Natural killer cell (primary cell): ENCODE measurements around the gene SMIM33. TPM values are rescaled to one million over a fixed set of nuclear protein-coding genes. Genes with fewer than 3 reads are reported as not detected.

Experiments
- ATAC-seq, 3 donors: fragments of 150-1000 bp in 2 of 3; fragments of 200-7000 bp in 1 of 3; cut with Tn5 transposase; 1 replicate in 1 of 3; 2 replicates in 2 of 3; pipeline ENCODE4 v1.10.0; 2021; ENCODE audit warnings: mild to moderate bottlenecking in 2 of 3, moderate library complexity in 2 of 3
- DNase-seq, 2 donors: peaks; one replicate each; pipeline versions ENCODE4 v3.0.0 to v3.0.0-alpha.2; 2013 to 2021; ENCODE audit warnings: mixed read lengths in 1 of 2
- H3K27ac ChIP-seq: one replicate; pipeline ENCODE4 v1.5.1; 2013; ENCODE audit warnings: mild to moderate bottlenecking, low read length
- H3K27me3 ChIP-seq: one replicate; pipeline ENCODE4 v1.6.1; 2013; ENCODE audit warnings: low read length; ENCODE audit not compliant: control insufficient read depth, insufficient read depth
- H3K36me3 ChIP-seq: one replicate; pipeline ENCODE4 v1.6.1; 2013; ENCODE audit warnings: low read length; ENCODE audit not compliant: control insufficient read depth, insufficient read depth
- H3K4me1 ChIP-seq: one replicate; pipeline ENCODE4 v1.6.1; 2013; ENCODE audit warnings: low read length; ENCODE audit not compliant: control insufficient read depth, insufficient read depth
- H3K4me3 ChIP-seq: one replicate; pipeline ENCODE4 v1.5.1; 2013; ENCODE audit warnings: low read length
- H3K9me3 ChIP-seq: one replicate; pipeline ENCODE4 v1.6.1; 2013; ENCODE audit warnings: low read length; ENCODE audit not compliant: control insufficient read depth, insufficient read depth
- H3K27ac Mint-ChIP-seq, 2 donors: one replicate each; pipeline ENCODE4 v1.8.0; 2022; ENCODE audit warnings: mild to moderate bottlenecking in 2 of 2, mixed read lengths in 2 of 2, moderate library complexity in 1 of 2
- H3K27me3 Mint-ChIP-seq, 2 donors: one replicate each; pipeline ENCODE4 v1.8.0; 2022; ENCODE audit warnings: low read depth in 2 of 2, mixed read lengths in 2 of 2
- H3K36me3 Mint-ChIP-seq: one replicate; pipeline ENCODE4 v1.8.0; 2022; ENCODE audit warnings: mixed read lengths
- H3K4me1 Mint-ChIP-seq, 2 donors: one replicate each; pipeline ENCODE4 v1.8.0; 2022; ENCODE audit warnings: mixed read lengths in 2 of 2
- H3K4me3 Mint-ChIP-seq: one replicate; pipeline ENCODE4 v1.8.0; 2022; ENCODE audit warnings: mild to moderate bottlenecking, moderate library complexity, mixed read lengths
- H3K9me3 Mint-ChIP-seq, 2 donors: one replicate each; pipeline ENCODE4 v1.8.0; 2022; ENCODE audit warnings: mixed read lengths in 2 of 2
- WGBS: methylation state at CpG from one replicate; pipeline ENCODE4 v1.1.7; 2013; ENCODE audit warnings: missing lambda C conversion rate; ENCODE audit not compliant: insufficient coverage; 5-methylcytosine and 5-hydroxymethylcytosine counted together
- intact Hi-C: fragments of 100-400 bp; cut with micrococcal nuclease; formaldehyde crosslinking; loops from one replicate; pipeline ENCODE4 v1.14.2; 2022
- total RNA-seq, 4 donors: library from RNA; stranded (reverse); fragments of 120-200 nt in 1 of 4; gene quantifications; one replicate each; pipeline versions ENCODE4 v1.2.3 to v1.2.4, GENCODE V29; 2013 to 2022
- TF ChIP-seq, protein P1 (sequence below): fragments of 200-600 bp; IDR thresholded peaks from one replicate; pipeline ENCODE4 v1.8.0; 2022; ENCODE audit warnings: antibody characterized with exemption

Gene SMIM33
- total RNA-seq, 3 donors from 2014 or later (not counting 1 experiment from before 2014, with no cell fraction given), result not detected

DNA sequence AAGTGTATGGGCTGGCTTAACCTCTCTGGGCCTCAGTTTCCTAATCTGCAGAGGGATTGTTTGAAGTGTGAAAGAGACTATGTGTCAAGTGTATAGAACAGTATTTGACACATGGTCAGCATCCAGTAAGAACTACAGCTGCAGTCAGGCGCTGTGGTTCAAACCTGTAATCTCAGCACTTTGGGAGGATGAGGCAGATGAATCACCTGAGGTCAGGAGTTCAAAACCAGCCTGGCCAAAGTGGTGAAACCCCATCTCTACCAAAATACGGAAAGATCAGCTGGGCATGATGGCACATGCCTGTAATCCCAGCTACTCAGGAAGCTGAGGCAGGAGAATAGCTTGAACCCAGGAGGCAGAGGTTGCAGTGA, 43.7 kb downstream of the SMIM33 start:
- TF ChIP-seq, protein P1, sequence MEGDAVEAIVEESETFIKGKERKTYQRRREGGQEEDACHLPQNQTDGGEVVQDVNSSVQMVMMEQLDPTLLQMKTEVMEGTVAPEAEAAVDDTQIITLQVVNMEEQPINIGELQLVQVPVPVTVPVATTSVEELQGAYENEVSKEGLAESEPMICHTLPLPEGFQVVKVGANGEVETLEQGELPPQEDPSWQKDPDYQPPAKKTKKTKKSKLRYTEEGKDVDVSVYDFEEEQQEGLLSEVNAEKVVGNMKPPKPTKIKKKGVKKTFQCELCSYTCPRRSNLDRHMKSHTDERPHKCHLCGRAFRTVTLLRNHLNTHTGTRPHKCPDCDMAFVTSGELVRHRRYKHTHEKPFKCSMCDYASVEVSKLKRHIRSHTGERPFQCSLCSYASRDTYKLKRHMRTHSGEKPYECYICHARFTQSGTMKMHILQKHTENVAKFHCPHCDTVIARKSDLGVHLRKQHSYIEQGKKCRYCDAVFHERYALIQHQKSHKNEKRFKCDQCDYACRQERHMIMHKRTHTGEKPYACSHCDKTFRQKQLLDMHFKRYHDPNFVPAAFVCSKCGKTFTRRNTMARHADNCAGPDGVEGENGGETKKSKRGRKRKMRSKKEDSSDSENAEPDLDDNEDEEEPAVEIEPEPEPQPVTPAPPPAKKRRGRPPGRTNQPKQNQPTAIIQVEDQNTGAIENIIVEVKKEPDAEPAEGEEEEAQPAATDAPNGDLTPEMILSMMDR, result no peak
- intact Hi-C loops, result no loop called here
- Mint-ChIP-seq H3K4me1 (peaks cover 55 to 57% of the 10 kb centered on the region in 2 donors), H3K27ac (no peak overlapping the region), H3K36me3 (no peaks in the 10 kb centered on the region), H3K27me3 (peaks cover 0 to 5% of the 10 kb centered on the region in 2 donors), H3K9me3 (no peaks in the 10 kb centered on the region), H3K4me3 (no peak overlapping the region)
- no peaks in the 10 kb centered on the region for H3K27me3 ChIP-seq
- ATAC-seq (no peak), DNase-seq (no peak)
- 62% methylated on average over 2 of the region's 2 CpGs for WGBS
- peaks cover 48% of the 10 kb centered on the region for H3K4me1 ChIP-seq
- H3K9me3 ChIP-seq, result no peaks in the 10 kb centered on the region
- no peaks in the 10 kb centered on the region for H3K36me3 ChIP-seq
- H3K27ac ChIP-seq, result no peak overlapping the region
- H3K4me3 ChIP-seq, result no peak overlapping the region

DNA sequence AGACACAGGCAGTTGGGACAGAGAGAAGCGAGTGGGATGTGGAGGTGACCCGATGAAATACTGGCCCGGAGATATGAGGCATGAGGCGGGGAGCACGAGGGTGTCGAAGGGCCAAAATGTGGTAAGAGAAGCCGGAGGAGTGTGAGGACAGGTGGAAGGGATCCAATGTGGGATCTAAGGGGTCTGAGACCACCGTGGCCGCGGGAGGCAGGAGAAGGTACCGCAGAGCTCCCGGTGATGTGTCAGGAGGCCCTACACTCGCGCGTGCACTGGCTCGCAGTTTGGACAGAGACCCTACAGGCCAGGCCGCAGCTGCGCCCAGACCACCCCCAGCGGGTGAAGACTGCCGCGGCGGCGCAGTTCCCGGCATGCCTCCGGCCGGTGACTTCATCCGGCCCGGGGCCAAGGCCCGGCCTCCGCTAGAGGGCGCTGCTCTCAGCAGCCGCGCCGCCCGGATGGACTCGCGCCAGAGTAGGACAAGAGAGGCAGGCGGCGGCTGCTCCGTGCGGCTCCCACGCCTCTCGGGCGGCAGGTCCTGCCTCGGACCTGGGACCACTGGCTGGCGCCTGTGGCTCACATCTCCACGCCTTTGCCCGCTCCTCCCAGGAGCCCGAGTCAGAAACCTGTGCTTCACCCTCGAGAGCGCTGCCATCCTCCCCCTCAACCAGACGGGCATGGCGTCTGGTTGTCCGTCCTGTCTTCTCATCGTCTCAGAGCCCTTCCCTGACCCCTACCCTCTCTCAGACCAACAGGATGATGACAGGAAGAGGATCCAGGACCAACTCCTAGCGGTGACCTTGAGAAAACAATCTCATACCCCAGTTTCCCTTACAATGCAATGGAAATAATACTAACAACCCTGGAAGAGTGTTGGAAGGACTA, 47.1 kb downstream of the SMIM33 start:
- Mint-ChIP-seq H3K27ac (peak overlapping the region; percentile 83 to 93), H3K36me3 (no peaks in the 10 kb centered on the region), H3K27me3 (peaks cover 0 to 6% of the 10 kb centered on the region in 2 donors), H3K9me3 (no peaks in the 10 kb centered on the region), H3K4me1 (peaks cover 24 to 28% of the 10 kb centered on the region in 2 donors), H3K4me3 (peak overlapping the region; percentile 82)
- TF ChIP-seq, protein P1, result peak; percentile 99
- Histone ChIP-seq H3K4me3 (peak overlapping the region; percentile 71), H3K9me3 (no peaks in the 10 kb centered on the region), H3K36me3 (no peaks in the 10 kb centered on the region), H3K4me1 (peaks cover 22% of the 10 kb centered on the region), H3K27me3 (no peaks in the 10 kb centered on the region), H3K27ac (peak overlapping the region; percentile 82)
- peak; percentile 91 to 94 for DNase-seq
- peak; percentile 94 to 99 (median 96) for ATAC-seq
- 6% methylated on average over 55 of the region's 56 CpGs for WGBS
- intact Hi-C loops, result loop anchor here (2.0 to 5.0 kb wide), 2 partner anchors 36 to 43 kb away; partner anchors contain the start of genes STING1 and UBE2D2

Other genes with a start within 250 kb of the SMIM33 start
- 100 to 1,000 TPM; 290 to 324 (median 297) TPM for gene MATR3, start 177.3 kb upstream of the SMIM33 start, total RNA-seq
- 100 to 1,000 TPM; 105 to 126 (median 110) TPM for gene PAIP2, start 129.2 kb upstream of the SMIM33 start, total RNA-seq
- not detected for gene SLC23A1, start 87.7 kb upstream of the SMIM33 start, total RNA-seq
- gene MZB1, start 81.1 kb upstream of the SMIM33 start, total RNA-seq, result 10 to 100 TPM in 1 of 3 donors, 1 to 10 TPM in 2; 2.0 to 60.0 (median 2.8) TPM
- 1 to 10 TPM in 1 of 3 donors, under 1 TPM in 2; 0.91 to 1.0 (median 0.96) TPM for gene PROB1, start 75.9 kb upstream of the SMIM33 start, total RNA-seq
- gene SPATA24, start 66.9 kb upstream of the SMIM33 start, total RNA-seq, result 1 to 10 TPM; 1.6 to 2.9 (median 2.7) TPM
- gene DNAJC18, start 31.5 kb upstream of the SMIM33 start, total RNA-seq, result 1 to 10 TPM; 2.9 to 4.9 (median 3.6) TPM
- under 1 TPM in 1 of 3 donors, not detected in 2; 0.48 TPM for gene ECSCR, start 8.3 kb upstream of the SMIM33 start, total RNA-seq
- gene STING1, start 11.8 kb downstream of the SMIM33 start, total RNA-seq, result 10 to 100 TPM; 95.5 to 98.9 (median 96.6) TPM
- 100 to 1,000 TPM; 127 to 139 (median 131) TPM for gene UBE2D2, start 90.3 kb downstream of the SMIM33 start, total RNA-seq
- 100 to 1,000 TPM in 1 of 3 donors, 10 to 100 TPM in 2; 75.6 to 124 (median 84.8) TPM for gene CXXC5, start 177.3 kb downstream of the SMIM33 start, total RNA-seq